ENCODE results near the gene CCDC51.
"Not testable (repeated sequence)": the region's sequence is repeated elsewhere in the genome, so short reads cannot be mapped to it uniquely, and the experiment has no call there.

CCDC51 gene

DNA sequence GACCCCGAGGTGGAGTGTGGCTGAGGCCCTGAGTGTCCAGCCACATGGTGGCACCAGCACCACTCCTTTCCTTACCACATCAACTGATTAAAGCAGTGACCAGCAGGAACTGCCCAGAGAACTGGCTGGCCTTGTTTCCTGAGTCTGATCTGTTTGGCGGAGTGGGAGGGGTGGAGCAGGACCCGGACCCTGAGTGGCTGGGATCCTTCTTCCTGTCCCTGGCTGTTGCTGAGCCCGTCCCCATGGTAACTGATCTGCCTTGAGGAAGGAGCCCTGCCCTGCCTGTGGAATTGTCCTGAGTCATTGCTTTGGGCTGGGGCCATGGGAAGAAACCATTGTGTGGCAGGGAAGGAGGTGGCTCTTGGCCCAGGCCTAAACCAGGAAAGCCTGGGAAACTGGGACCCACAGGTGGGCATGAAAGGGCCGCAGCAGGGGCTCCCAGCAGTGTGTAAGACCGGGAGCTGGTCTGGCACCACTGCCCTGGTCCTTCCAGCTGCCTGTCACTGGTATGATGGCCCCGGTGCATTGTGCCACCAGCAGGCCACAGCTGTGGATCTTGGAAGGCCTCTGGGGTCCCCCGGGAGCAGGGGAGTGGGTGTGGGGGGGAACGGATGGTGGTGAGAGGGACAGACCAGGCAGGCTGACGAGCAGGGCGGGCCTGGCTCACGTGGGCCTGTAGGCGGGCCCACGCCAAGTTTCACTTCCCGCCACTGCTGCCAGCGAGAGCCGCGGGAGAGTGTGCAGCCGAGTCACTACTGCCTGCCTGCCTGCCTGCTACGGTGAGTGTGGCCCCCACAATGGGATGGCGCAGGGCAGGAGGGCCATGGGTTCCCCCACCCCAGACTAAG lies 25.8 kb upstream of the CCDC51 start:
- peak; percentile 48 for DNase-seq

GRCh38 chr3:48465237-48465530 lies 25.3 kb upstream of the CCDC51 start:
- DNase-seq: no peak

- DNase-seq: no peak
Observed at GRCh38 chr3:48464713-48465221, 24.8 kb upstream of the CCDC51 start.

- no peak for DNase-seq
Observed at GRCh38 chr3:48463703-48464102, 23.8 kb upstream of the CCDC51 start.

- DNase-seq: not testable (repeated sequence)
Observed at GRCh38 chr3:48461767-48462166, 21.8 kb upstream of the CCDC51 start.

GRCh38 chr3:48460517-48460902 lies 20.6 kb upstream of the CCDC51 start:
- no peak for DNase-seq

DNA sequence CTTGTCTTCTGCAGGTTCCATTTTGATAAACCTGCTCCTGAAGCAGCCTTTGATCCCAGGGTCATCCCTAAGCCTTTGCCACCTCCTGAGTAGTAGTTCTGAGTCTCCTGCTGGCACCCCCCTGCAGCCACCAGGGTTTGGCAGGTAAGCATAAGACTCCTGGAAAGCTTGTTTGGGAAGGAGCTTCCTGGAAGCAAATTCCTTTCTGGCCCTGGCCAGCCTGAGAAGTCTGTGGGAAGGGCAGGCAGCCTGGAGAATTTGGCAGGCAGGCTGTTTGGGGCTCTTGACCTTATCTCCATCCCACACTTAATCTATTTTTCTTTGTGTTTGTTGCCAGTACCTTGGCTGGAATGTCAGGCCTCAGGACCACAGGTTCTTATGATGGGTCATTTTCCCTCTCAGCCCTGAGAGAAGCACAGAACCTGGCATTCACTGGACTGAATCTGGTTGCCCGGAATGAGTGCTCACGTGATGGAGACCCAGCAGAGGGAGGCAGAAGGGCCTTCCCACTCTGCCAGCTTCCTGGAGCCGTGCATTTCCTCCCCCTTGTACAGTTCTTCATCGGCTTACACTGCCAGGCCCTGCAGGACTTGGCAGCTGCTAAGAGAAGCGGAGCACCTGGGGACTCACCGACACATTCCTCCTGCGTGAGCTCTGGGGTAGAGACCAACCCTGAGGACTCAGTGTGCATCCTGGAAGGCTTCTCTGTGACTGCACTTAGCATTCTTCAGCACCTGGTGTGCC lies 20.0 kb upstream of the CCDC51 start:
- DNase-seq: no peak

DNA sequence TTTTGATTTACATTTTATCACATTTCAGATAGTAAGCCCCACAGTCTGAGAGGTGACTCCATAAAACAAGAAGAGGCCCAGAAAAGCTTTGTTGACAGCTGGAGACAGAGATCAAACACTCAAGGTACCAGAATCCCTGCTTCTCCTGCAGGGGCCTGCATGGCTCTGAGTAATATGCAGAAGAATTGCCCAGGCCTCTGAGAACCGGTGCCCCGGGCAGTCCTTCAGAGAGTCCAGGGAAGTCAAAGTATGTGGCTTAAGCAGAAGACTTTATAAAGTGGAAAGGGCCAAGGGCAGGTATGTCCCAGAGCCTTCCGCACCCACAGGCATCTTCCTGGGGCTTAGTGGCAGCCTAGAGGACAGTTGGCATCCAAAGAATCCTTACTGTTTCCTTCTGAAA lies 19.4 kb upstream of the CCDC51 start:
- no peak for DNase-seq

- no peak for DNase-seq
Observed at GRCh38 chr3:48456456-48456855, 16.5 kb upstream of the CCDC51 start.

GRCh38 chr3:48451270-48451669 lies 11.4 kb upstream of the CCDC51 start:
- no peak for DNase-seq

DNA sequence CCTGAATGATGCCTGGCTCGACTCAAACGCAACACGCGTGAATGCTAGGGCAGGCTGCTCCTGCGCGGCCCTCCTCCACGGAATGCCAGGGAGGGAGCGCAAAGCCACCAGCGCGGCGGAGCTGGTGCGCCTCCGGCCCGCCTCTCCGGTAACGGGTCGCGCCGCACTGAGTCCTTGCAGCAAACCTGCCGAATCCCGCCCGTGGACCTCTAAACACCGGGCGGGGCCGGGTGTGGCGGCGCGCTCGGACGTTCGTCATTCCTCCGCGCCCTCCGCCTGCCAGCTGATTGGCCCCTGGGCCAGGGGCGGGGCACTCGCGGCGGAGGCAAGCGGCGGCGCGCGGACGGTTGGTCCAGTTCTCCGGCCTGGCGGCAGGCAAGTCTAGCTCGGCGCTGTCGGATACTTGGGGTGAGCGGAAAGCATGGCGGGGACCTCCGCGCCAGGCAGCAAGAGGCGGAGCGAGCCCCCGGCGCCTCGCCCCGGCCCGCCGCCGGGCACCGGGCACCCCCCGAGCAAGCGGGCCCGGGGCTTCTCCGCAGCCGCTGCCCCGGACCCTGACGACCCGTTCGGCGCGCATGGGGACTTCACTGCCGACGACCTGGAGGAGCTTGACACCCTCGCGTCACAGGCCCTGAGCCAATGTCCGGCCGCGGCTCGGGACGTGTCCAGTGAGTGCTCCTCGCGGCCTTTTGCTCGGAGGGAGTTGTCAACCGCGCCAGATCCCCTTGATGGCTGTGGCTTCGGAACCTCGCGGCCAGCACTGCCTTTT lies 6.7 kb upstream of the CCDC51 start, which contains the start of gene ATRIP:
ATRIP (plus strand) TSS at position 313 of the 769 bp plus-strand sequence; CDS start at position 422, 109 bp downstream.
- DNase-seq: peak; percentile 13

GRCh38 chr3:48446043-48446424 lies 6.1 kb upstream of the CCDC51 start:
- no peak for DNase-seq

DNA sequence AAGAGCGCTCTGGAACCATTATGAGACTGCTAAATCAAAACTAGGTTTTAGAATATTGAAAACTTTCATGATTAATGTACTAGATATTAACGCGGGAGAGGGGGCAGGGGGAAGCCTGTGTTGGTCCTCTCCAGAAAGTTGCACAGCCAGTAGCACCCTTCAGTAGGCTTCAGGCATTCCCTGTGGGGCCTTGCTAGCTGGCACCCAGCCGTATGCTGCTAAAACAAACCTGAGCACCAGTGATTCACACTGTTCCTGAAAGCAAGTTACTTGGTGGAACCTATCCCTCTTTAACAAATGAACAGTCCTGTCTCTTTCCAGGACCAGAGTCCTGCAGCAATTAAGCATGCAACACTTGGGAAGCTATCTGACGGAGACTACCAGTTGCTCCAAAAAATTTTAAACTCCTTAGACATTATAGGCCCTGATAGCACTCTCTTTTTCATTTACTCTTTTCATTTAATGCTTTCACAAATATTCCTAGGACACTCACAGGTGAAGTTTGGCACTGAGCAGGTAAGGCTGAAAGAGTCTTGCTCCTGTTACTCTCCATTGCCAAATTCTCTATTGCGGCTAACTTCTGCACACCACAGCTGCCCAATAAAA lies 5.5 kb upstream of the CCDC51 start:
- no peak for DNase-seq

- DNase-seq: no peak
Observed at GRCh38 chr3:48441940-48442339, 2.0 kb upstream of the CCDC51 start.

- DNase-seq: no peak
Observed at GRCh38 chr3:48440590-48440958, 655 bp upstream of the CCDC51 start.

GRCh38 chr3:48437812-48438211 lies 2.1 kb downstream of the CCDC51 start:
- no peak for DNase-seq

DNA sequence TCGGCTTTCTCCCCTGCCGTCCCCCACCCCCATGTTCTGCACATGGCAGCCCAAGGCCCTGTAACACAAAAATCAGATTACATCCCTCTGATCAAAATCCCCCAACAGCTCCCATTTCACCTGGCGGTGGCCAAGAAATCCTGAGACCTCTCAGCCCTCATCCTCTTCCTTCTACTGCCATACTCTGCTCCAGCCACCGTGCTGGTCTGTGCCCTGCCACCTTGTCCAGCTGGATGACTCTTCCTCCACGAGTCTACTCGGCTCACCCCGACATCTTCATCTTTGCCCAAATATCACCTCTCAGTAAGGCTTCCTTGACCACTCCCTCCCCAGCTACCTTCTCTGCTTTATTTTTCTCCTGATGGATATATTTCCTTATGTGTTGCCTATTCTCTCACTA lies 3.1 kb downstream of the CCDC51 start:
- DNase-seq: no peak

DNA sequence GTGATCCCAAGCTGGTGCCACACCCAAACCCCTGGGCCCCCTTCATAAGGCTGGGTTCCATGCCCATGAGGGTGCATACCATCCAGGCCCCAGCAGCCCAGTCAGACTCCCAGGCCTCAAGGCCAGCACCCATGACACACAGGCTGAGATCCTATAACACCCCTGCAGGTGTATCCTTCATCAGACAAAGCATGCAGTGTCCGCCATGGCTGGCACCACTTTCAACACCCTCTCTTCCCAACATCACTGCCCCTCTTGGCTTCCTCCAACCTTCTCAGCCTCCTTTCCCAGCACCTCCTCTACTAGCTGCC lies 3.5 kb downstream of the CCDC51 start:
- no peak for DNase-seq

- peak; percentile 14 for DNase-seq
Observed at GRCh38 chr3:48435774-48436476, 4.0 kb downstream of the CCDC51 start.

GRCh38 chr3:48435223-48435595 lies 4.7 kb downstream of the CCDC51 start:
- no peak for DNase-seq

DNA sequence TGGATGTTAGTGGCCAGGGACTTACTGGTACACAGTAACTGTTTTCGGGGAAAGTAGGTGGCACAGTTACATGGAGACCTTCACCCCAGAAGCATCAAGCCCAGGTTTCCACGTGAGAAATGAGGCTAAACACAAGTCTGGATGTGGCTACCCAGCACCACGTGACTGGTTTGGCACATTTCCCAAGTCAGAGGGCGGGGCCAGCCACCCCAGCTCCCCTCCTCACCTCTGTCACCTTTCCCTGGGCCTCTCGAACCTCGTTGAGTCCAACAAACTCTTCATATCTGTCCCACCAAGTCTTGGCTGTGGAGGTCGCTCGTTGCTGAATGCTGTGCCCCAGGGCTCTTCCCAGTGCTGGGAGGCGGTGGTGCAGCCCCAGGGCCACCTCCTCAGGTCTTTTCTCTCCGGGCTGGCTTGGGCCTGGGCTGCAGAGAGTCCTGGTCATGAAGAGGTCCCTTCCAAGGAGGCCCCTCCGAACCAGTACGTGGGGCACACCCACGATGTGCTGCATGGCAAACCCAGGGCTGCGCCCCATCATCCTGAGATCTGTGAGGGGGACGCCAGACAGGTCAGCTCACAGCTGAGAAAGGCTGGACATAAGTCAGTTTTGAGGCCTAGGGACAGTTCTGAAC lies 5.2 kb downstream of the CCDC51 start:
- DNase-seq: no peak

- no peak for DNase-seq
Observed at GRCh38 chr3:48433472-48434118, 6.3 kb downstream of the CCDC51 start.
